Activated CD8-positive, alpha-beta memory T cell treated with anti-CD3 and anti-CD28 coated beads for 24 hours (primary cell): ENCODE data around the gene PTPRN2.
"Not testable (repeated sequence)": the region's sequence is repeated elsewhere in the genome, so short reads cannot be mapped to it uniquely, and the experiment has no call there.

Experiments
- DNase-seq: peaks from one replicate; pipeline ENCODE4 v3.0.0-alpha.2; 2020

PTPRN2 gene

DNA sequence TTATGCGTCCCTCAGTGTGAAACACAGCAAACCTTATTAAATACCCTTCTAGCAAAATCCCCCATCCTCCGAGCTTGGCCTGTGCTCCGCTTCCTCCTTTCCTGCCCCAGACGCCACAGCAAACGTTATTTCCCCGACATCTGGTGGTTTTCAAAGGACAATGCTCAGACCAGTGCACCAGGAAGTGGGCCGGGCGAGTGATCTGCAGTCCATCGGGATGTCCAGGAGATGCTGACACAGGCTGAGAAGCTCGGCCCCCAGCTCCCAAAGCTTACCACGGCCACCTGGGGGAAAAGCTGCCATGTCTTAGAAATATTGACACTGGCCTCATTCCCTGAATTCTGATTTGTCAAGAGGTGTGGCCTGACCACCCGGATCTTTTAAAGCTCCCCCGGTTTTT, 129.5 kb downstream of the PTPRN2 start:
- no peak for DNase-seq

DNA sequence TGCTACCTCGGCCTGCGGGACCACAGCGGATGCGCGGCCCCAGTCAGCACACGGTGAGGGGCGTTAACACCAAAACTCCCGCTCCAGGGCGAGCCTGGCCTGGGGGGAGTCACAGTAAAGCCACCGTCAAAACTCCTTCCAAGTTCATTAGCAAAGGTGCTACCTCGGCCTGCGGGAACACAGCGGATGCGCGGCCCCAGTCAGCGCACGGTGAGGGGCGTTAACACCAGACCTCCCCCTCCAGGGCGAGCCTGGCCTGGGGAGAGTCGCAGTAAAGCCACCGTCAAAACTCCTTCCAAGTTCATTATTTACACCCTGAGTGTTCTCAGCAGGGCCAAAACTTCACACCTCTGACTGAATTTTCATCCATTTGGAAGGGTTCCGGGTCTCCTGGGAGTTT, 130.0 kb downstream of the PTPRN2 start:
- DNase-seq = not testable (repeated sequence)

DNA sequence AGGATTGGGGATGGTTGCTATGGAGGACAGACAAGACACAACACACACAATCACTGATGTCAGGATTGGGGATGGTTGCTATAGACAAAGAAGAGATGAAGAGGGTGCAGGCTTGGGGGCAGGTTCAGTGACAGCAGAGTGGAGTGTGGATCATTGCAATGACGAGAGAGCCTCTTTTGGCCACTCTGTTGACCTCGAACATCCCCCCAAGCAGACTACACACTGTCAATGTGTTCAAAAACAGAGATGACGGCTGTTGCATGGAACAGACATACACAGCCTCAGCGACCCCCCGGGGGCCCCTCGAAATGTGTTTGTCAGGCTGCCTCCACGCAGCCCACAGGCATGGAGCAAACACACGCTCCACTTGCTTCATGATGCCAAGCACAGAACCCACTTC, 133.0 kb downstream of the PTPRN2 start:
- no peak for DNase-seq

DNA sequence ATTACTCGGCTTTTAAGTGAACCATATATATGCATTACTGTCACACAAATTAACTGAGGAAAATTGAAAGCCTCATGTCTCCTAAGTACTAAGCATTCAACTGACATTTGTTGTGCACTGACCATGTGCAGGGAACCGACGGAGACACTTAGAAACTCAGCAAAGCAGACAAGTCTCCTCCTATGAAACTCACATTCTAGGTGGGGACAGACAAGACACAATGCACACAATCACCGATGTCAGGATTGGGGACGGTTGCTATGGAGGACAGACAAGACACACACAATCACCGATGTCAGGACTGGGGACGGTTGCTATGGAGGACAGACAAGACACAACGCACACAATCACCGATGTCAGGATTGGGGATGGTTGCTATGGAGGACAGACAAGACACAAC, 134.0 kb downstream of the PTPRN2 start:
- DNase-seq = no peak

DNA sequence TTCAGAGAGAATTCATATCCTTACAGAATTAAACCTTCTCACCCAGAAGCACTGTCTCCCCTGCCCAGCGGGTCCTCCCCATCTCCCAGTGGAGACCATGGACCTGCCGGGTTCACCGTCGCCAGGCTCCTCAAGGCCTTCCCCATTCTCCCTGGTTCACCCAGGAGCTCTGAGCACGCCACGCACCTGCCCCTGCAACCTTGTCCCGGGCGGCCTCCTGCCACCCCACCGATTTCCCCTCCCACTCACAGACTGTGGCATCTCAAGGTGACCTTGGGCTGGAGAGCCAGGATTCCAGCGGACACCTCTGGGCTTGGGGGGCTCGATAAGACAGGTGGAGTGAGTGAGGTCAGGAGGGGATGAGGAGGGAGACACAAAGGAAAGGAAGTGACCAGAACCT, 135.3 kb downstream of the PTPRN2 start:
- no peak for DNase-seq

DNA sequence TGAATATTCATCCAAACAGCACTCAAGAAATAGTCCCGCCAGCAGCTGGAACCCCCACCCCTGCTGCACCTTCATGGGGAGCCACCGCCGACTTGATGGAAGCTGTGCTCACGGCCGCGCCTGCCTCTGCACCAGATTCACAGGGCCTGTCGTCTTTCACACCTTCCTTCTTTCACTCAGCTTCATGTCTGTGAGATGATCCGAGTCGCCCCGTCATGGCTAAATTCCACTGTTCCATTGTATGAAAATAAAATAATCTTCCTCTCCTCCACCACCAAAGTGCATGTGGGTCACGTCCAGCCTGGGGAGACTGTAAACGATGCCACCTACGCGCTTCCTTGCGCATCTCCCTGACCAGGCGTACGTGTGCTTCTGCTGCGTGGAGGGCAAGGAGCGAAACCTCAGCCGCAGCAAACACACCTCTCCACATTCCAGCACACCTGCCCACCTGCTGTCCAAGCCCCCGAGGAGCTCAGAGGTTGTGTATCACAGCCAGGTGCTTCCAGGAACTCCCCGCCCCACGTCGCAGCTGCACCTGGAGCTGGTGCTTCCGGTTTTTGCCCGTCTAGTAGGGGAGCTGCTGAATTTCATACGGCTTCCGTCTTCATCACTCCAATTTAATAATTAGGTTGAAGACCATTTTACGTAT, 137.0 kb downstream of the PTPRN2 start:
- DNase-seq = no peak

DNA sequence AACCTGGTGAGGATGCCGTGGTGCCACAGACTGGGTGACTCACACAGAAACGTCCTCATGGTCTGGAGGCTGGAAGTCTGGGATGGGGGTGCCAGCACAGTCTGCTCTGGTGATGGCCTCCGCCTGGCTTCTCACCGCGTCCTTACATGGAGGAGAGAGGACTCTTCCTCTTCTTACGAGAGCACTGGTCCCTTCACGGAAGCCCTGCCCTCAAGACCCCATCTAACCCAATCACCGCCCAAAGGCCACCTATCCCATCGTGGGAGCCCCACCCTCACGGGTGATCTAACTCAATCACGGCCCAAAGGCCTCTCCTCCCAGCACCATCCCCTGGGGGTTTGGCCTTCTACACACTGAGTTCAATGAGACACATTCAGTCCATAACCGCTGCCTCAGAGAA, 137.7 kb downstream of the PTPRN2 start:
- no peak for DNase-seq

DNA sequence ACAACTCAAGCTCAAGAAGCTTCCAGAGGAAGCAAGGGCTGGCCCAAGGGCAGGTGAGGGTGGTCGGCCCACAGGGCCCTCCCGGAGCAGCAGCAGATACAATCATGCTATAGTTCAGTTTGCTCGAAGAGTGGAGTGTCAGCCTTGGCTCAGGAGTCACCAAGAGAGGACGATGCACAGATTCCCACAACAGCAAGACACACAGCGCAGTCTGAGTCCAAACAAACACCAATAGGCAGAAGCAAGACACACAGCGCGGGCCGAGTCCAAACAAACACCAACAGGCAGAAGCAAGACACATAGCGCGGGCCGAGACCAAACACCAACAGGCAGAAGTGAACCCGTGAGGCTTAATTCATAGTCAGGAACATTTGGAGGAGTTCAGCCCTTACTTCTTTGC, 138.4 kb downstream of the PTPRN2 start:
- DNase-seq = no peak

DNA sequence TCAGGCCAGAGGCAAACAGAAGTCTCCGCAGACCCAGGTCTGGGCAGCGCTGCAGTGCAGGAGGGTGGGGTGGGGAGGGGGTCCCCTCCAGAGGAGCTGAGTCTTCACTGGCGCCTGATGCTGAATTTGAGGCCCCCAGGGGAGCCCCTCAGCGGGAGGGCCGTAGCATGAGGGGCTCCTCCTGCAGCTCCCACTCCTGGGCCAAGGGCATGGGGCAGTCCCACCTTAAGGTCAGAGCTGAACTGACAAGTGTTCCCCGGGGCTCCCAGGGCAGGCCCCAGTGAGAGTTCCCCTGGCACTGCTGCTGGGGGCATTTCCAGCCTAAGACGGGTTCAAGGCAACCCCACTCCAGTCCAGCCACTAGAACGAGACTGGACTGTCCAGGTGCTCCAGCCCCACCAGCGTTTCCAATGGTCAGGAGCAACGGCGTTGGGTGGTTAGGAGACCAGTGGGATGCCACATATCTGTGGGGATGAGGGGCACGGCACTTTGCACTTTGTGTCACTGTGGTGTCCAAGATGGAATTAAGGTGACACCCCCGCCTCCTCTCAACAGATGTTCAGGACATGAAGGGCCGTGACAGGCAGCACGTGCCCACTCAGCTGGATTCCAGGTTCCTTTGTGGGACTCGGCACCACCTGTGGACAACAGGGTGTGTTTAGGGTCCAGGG, 139.1 kb downstream of the PTPRN2 start:
- no peak for DNase-seq

DNA sequence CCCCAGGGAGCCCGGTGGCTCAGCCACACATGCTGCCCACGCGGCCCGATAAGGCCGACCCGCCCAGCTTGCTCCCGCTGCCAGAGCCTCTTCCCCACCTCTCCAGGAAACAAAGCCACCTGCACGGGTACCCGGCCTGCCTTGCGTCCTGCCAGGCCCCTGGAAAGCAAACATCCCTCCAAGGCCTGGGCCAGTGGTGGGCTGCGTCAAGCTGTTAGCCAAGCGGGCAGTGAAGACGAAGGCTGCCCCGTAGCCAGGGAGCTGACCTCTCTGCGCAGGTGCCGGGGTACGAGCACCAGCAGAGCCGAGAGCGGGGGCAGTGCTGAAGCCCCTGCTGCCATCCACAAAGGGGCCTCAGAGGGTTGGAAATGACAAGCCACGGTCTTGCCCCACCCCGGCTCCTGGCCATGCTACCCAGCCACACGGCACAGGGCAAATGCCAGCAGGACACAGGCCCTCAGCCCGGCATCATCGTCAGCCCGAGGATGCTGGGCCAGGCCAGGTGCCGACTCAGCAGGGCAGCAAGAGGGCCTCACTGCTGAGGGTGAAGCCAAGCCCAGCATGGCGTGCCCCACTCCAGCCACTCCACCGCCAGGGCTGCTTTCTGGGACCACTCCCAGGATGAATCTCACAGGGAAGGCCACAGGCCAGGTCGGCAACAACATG, 140.0 kb downstream of the PTPRN2 start:
- no peak for DNase-seq

DNA sequence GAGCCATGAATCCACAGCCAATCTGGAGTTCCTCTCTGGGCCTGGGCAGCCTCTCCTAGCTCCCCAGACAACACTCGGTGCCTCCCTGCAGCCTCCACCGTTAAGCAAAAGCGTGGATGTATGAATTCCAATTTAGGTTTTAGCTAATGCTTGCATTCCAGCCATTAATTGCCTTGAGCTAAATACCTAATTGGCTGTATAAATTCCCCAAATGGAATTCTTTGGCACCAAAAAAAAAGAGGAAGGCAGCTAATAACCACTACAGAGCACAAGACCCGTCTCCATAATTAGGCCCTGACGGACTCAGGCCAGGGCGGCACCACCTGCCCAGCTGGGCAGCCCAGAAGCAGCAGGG, 140.5 kb downstream of the PTPRN2 start:
- DNase-seq = no peak

DNA sequence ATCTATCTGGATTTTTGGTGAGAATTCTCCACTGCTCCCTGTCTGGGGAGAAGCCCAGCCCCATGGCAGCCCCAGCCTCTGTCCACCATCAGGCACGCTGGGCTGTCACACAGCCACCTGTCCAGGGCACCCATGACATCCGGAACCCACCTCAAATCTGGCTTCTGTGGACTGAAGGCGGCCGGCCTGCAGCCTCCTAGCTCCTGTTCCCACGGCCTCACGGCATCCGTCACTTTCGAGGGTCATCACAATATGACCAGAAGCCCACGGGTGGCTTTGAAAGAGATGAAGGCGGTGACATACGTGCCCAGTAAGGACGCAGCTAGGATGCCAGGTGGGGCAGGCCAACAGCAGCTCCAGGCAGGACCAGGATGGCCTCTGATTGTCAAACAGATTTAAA, 140.9 kb downstream of the PTPRN2 start:
- DNase-seq = no peak

DNA sequence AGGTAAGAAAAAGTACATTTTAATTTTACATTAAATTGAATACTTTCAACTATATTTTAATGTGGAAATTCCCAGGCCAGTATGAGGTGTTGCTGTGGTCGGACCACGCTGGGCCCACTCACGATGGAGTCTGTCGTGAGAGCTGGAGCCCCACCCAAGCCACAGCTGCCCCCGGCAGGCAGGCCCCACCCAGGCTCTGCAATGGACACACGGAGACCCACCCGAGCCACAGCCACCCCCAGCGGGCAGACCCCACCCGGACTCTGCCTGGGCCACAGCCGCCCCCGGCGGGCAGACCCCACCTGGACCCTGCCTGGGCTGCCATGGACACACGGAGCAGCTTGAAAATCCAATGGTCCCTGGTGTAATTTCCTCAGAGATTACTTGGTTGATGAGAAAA, 141.3 kb downstream of the PTPRN2 start:
- DNase-seq = no peak

DNA sequence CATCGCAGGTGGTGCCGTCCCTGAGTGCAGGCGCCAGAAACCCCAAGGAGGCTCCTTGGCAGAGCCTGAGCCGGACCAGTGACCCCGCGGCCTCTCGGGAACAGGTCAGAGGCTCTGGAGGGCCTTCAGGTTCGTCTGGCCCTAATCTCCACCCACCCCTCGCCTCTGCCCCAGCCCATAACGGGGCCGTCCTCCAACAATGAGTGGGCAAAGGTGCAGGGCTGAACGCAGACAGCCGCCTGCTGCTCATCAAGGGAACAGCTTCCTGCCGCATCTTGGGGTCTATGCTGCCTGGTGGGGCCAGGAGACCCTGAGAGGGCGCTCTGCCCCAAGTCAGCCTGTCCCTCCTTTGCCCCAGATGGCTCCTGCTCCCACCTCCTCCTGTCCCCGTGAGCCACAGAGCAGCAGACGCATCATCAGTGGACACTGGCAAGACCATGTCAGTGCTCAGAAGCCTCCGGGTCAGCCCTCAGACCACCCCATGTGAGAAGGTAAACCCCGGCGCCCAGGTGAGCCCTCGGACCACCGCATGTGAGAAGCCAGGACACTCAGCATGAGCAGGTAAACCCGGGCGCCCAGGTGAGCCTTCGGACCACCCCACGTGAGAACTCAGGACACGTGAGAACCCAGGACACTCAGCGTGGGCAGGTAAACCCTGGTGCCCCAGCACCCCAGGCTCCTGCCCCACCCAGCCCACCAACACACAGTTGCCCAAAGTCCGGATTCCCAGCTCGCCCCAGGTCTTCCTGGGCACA, 142.0 kb downstream of the PTPRN2 start:
- no peak for DNase-seq

DNA sequence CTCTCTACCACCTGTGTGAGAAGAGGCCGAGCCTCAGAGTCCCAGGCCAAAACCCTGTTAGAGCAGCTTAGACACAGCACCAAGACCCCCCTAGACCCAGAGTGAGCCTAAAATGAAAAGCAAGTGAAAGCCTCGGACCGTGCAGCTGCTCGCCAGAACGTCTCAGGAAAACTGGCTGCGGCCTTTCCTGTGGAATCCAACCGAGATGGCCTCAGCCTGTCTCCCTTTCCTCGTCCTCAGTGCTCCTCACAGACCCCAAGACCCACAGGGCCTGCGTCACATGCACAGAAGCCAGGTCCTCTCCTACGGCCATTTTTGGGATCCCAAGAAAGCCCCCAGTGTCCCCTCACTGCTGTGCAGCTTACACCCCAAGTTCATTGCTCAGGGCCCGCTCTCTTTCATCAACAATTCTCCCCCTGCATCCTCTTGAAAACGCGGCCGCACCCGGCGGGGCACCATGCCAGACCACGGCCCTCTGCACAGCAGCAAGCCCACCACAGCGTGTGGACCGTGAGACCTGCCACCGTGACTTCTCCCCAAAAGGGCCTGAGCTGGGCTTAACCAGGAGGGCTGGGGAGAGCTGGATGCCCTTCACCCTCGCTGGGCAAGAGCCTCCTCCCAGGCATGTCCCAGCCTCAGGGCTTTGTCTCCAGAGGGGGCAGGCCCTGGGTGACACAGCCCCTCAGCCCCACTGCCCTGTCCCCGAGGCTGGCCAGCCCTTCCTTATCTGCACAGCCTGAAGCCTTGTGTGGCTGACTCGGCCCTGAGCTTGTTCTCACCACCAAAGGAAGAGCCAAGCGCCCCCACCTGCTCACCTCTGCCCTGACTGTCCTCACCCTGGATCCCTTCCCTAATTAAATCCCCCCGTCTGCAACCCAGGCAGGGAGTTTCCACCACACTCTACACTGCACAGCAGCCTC, 142.9 kb downstream of the PTPRN2 start:
- no peak for DNase-seq

DNA sequence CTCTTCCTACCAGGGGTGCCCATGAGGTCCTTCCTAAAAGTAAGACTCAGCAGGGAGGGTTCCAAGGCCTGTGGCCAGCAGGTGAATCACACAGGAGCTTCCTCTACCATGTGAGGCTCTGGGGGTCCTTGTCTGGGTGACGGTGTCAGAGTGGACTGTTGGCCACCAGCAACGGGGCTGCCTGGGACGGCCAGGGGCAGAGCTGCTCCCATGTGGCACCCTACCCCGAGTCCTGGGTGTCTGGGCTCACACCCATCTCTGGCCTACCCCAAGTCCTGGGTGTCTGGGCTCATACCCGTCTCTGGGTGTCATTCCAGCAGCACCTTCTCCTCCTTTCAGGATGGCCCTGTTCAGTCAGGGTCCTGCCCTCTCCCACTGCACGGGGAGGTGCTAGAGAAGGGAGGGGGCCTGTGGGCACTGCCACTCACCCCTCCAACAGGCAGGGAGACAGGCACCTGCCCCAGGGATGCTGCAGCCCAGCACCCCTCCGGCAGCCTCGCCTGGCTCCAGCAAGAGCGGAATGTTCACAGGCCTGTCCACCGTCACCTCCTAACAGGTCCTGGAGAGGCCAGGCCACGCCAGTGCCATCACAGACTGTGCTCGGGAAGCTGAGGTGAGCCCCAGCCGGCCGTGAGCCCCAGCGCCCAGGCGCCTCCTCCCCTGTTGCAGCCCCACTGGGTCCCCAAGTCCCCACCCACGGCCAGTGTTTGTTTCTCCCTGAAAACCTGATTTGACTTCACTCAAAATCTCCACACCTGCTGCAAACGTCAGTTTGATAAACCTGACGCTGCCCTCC, 143.7 kb downstream of the PTPRN2 start:
- DNase-seq = no peak

DNA sequence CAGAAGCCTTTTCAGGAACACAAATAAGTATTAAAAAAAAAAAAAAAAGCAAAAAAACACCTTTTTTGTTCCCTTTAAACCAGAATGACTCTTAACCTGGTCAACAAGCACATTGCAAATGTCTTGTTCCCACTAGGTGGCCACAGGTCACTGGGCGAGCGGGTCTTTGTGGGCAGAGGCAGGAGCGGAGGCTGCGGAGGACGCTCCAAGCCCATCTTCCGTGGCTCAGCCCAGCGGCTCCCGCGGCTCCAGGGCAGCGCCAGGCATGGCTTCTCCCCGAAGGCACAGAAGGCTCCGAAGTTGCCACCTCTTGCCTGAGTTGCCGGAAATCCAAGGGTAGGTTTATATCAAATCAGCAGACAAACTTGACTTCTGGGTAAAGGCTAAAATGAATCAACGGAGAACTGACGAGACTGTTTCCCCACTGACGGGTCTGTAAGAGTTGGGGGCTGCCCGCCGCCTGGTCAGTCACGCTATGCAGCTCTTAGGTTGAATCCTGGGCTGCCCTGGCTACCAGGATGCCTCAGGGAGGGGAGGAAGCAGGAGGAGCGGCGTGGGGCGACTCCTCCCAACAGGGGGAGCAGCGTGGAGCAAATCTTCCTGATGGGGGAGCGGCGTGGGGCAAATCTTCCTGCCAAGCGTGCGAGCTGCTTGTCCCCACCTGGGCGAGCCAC, 144.5 kb downstream of the PTPRN2 start:
- DNase-seq = no peak

DNA sequence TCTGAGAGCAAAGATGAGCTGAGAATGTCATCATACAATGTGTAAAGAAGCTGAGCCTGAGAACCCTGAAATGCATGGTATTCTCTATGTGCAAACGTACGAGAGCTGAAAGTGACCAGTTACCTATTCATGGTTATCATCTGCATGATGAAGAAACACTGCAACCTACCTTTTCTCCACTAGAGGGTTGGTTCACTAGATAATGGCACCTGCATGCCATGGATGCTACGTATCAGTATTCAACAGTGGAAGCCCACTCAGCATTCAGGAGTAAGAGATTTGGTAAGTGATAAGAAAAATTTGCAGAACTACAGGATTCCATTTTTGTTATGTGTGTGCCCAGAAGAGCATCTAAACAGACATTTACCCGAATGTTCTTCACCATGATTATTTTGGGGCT, 145.4 kb downstream of the PTPRN2 start:
- no peak for DNase-seq

DNA sequence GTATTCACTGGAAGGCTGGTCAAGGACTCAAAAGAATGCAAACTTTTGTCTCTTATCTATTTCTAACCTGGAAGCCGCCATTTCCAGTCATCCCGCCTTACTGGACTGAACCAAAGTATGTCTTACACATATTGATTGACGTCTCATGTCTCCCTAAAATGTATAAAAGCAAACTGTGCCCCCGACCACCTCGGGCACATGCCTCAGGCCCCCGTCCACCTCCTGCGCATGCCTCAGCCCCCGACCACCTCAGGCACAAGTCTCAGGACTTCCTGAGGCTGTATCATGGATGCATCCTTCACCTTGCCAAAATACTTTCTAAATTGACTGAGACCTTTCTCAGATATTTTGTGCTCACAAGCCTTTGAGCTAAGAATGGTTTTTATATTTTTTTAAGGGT, 148.6 kb downstream of the PTPRN2 start:
- DNase-seq = no peak

DNA sequence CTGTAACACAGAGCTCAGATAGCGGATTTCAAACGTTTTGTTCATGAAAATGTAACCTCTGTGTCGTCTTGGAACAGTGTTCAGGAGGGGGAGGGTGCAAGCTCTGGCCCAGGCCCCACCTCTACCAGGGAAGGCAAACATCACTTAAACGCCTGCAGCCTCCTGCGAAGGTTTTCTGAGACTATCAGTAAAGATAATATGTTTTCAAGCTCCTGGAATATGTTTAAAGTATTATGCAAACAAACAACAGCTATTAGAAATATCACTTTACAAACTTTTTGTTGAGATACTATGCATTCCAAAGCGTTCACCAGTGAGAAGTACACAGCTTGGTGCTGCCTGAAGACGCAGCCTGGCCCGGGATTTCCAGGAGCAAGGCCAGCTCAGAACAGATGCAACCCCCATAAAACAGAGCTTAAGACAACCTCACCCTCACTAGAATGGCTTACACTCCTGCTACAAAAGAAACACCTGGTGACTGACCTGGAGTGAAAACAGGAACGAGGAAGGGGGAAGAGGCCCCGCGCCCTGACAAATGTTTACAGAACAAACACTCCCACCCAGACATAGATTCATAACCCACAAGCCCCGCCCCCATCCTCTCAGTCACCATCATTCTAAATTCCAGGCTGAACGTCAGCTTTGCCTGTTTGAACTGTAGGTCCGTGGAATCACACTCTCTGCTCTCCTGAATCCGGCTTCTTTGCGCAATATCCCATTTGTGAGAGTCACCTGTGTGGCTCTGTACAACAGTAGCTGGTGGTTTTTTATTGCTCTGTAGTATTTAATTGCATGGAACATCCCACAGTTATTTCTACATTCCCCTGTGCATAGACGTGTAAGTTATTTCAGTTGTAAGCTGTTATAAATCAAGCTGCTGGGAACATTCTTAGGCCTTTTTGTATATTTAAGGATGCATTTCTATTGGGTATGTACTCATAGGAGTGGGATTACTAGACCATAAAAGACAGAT, 155.0 kb downstream of the PTPRN2 start:
- no peak for DNase-seq
